ENCODE data around the gene TMEM151B.
"Not testable (repeated sequence)": the region's sequence is repeated elsewhere in the genome, so short reads cannot be mapped to it uniquely, and the experiment has no call there.

Gene TMEM151B

DNA sequence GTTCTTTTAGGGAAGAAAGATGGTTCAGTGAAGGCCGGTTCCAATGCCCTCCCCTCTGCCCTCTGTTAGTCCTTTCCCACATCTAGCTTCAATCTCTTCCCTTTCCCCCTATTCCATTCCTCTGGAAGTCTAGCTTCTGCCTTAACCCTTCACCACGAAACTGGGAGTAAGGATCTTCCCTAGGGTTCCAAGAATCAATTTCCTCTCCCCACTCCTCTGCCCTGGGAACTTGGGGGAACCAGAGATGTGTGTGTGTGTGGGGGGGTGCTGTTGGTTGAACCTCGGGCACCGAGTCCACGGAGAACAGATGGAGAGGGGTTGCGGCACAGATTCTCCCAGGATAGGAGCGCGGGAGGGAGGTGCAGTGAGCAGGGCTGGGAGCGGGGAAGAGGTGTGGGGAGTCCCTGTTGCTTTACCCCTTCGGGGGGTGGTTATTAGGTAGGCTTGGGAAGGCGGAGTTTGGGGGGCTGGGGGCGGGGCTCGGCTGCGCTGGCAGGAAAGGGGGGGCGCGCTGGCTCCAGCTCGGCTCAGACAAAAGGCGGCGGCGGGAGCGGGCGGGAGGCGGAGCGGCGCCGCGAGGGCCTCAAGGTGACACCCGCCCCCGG, at the start of gene TMEM151B:
TSS of gene TMEM151B (plus strand) at position 530 of the 605 bp plus-strand sequence. CDS start 293 bp downstream, outside the sequence.
- DNase-seq, result no peak

DNA sequence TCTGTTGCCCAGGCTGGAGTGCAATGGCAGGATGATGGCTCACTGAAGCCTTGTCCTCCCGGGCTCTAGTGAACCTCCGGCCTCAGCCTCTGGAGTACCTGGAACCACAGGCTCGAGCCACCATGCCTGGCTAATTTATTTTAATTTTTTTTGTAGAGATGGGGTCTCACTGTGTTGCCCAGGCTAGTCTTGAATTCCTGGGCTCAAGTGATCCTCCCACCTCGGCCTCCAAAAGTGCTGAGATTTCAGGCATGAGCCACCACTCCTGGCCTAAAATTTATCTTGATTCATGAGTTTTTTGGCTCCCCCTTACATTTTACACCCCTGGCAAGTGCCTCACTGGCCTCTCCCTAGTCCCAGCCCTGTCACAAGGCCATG, 49.3 kb upstream of the TMEM151B start:
- no peak for DNase-seq

DNA sequence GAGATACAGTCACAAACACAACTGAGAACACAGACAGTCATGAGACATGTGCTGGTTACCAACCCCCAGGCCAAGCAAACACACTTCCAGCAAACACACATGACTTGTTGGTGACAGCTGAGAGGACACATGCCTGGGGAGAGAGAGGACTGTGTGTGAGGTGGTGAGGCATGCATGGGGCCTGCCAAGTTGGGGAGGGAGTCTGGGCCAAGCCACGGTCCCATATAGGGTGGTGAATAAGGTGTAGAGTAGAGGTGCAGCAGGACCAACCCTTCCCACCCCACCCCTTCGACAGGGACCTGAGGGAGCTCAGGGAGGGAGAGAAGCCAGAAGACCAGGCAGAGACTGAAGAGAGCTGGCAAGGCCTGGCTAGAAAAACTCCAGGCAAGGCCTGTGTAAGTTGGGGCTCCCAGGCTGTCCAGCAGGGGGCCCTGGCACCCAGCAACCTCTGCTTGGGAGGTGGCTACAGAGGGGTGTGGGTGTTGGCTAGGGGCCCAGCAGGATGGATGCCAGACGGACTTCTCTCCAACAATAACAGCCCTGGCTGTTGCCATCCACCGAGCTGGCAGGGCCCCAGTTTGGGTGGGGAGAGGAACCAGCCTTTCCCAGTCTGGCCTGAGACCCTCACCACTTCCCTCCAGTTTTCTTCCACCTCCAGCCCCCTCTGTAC, 48.8 kb upstream of the TMEM151B start:
- peak; percentile 84 for DNase-seq

- DNase-seq, result no peak
These were observed 48.3 kb upstream of the TMEM151B start for GRCh38 chr6:44221961-44222335.

DNA sequence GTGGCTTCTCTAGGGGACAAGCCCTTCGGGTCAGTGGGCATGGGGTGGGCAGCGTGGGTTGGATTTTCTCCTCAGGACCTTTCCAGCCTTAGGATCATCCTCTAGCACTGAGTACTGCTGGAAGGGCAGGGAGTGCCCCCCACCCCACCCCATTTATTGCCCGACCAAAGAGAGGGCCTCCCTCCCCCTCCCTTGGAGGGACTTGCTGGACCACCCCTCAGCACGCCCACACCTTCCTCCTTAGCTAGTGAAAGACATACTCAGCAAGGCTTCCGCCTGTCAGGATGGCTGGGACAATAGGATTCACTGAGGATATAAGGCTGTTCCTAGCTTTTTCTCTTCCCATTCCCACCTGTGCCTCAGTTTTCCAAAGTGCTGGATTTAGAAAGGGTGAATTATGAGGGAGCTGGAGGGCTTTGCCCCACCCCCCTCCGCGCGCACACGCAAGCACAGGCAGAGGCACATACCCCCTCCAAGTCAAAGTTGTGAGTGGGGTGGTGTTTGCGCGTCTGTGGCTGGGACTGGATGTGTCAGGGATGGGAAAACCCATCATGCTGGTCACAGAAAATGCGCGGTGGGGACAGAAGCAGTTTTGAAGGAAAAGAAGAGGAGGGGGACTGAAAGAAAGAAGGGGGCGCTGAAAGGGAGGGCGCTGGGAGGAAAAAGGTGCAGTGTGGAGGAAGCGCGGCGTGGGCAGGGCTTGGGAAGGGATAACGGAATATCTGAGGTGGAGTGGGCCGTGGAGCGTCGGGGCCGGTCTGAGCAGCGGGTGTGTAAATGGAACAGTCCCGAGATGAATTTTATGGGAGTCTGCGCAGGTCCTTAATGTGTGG, 47.5 kb upstream of the TMEM151B start:
- DNase-seq, result no peak

- peak; percentile 50 for DNase-seq
These were observed 46.8 kb upstream of the TMEM151B start, which contains the start of gene SLC29A1 for GRCh38 chr6:44223319-44224028. Gene SLC29A1 (plus strand): TSS chr6:44223595. CDS start chr6:44227314, 3,719 bp downstream.

GRCh38 chr6:44224029-44224964, 46.0 kb upstream of the TMEM151B start:
- DNase-seq, result no peak

DNA sequence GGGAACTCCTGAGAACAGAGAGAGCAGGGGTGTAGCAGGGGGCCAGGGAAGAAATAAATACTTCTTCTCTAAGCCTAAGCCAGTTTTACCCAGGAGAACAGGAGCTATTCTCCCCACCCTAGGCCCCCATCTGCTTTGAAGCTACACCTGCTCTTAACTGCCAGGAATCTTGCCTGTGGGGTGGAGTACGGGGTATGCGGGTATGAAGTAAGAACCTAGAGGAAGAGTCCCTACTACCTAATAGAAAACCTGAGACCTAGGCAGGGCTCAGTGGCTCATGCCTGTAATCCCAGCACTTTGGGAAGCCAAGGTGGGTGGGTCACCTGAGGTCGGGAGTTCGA, 45.3 kb upstream of the TMEM151B start:
- no peak for DNase-seq

GRCh38 chr6:44225579-44226325, 44.5 kb upstream of the TMEM151B start:
- DNase-seq, result no peak

- DNase-seq, result no peak
These were observed 43.7 kb upstream of the TMEM151B start for GRCh38 chr6:44226368-44227147.

- DNase-seq, result no peak
These were observed 43.0 kb upstream of the TMEM151B start for GRCh38 chr6:44227148-44227793.

DNA sequence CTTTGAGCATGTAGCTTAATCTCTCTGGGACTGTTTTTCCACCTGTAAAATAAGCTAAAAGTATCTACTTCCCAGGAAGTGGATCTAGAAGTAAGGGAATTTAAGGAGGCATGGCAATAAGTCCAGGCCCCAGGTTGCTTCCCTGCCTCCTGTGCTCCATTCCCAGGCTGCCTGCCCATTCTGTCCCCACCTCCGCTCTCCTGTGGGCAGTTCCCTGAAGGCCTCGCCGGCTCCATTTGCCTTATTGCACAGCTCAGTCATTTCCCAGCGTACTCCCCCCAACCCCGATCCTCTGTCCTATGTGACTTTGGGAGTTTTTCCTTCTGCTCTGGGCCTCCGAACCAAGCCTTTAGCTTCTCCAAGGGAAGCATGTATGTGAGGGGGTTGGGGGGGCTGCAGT, 42.2 kb upstream of the TMEM151B start:
- no peak for DNase-seq

DNA sequence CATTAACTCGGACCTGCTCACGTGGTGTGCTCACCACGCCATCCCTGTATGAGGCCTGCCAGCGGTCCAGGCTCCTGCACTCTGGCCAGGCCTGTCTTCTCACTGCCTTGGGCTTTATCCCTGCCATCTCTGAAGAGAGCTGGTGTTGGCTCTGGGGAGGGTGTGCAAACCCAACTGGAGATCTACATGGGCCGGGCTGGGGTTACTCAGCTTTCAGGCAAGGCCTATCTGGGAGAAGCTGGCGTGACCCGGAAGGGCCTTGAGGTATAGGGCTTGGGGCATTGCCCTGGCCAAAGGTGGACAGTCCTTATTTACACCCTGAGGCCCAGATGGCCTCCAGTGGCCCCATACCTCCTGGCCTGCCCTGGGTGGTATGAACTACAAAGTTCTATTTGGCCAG, 41.8 kb upstream of the TMEM151B start:
- DNase-seq, result no peak

GRCh38 chr6:44228836-44229235, 41.4 kb upstream of the TMEM151B start:
- DNase-seq, result no peak

- no peak for DNase-seq
These were observed 40.7 kb upstream of the TMEM151B start for GRCh38 chr6:44229376-44230033.

DNA sequence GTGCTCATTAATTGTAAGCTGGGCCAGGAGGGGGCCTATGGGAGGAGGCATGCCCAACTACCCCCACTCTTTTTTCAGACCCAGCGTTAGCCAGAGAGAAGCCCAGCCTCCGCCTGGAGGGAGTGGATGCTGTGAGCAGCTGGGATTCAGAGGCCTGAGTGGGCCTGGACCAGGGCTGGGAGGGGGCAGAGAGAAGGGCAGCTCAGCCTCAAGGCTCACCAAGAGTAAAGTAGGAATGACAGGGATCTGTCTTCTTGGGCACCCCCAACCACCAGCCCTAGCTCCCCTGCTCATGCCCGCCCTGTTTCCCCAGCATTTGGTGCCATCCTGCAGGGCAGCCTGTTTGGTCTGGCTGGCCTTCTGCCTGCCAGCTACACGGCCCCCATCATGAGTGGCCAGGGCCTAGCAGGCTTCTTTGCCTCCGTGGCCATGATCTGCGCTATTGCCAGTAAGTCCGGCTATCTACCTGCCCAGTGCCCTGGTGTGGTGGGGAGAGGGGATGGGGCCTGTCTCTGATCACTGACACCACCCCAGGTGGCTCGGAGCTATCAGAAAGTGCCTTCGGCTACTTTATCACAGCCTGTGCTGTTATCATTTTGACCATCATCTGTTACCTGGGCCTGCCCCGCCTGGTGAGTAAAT, 40.1 kb upstream of the TMEM151B start:
- no peak for DNase-seq

DNA sequence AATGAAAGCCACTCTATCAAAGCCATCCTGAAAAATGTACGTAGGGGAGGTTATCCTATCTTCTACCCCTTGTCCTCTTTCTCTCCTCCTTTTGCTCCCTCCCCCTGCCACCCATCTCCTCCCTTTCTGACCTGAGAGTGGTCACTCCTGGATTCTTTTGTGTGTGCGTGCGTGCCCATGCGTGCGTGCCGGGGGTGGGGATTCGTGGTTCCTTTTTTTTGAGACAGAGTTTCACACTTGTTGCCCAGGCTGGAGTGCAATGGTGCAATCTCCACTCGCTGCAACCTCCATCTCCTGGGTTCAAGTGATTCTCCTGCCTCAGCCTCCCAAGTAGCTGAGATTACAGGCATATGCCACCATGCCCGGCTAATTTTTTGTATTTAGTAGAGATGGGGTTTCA, 38.8 kb upstream of the TMEM151B start:
- DNase-seq, result not testable (repeated sequence)

DNA sequence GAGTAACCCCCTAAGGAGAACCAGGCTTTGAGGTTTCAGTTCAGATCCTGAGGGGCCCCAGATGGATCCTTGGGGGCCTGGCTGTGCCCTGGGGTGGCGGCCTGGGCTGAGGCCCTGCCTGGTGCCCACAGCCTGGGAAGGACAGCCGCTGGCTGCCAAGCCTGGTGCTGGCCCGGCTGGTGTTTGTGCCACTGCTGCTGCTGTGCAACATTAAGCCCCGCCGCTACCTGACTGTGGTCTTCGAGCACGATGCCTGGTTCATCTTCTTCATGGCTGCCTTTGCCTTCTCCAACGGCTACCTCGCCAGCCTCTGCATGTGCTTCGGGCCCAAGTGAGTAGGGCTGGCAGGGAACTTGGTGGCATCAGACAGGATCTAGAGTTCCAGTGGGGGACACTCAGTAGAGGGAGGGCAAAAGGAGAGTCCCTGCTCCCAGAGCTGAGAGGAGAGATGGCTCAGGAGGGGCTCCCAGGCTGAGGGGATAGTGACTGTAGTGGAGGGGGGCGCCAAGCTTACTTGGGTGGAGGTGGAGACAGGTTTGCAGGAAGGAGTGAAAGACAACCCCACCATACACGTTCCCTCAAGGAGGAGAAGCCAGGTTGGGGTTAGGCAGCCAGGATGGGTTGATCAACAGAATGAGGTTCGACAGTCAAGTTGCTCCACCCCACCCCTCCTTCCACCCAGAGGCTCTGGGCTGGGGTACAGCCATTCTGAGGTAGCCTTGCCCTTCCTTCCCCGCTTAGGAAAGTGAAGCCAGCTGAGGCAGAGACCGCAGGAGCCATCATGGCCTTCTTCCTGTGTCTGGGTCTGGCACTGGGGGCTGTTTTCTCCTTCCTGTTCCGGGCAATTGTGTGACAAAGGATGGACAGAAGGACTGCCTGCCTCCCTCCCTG, 37.3 kb upstream of the TMEM151B start:
- DNase-seq, result no peak
